H1 (cell line): ENCODE measurements around the gene HAT1. TPM values are rescaled to one million over a fixed set of nuclear protein-coding genes. Genes with fewer than 3 reads are reported as not detected.

Experiments used
- BACH1 ChIP-seq: IDR thresholded peaks from 2 replicates; pipeline ENCODE4 v1.6.1; 2012; ENCODE audit warnings: low read length, improper control_type of control experiment
- EP300 ChIP-seq, 2 experiments: IDR thresholded peaks; 1 replicate in 1 of 2; 2 replicates in 1 of 2; pipeline ENCODE4 v1.6.1; 2011 to 2012; ENCODE audit warnings: low read depth in 2 of 2, low read length in 2 of 2, mild to moderate bottlenecking in 2 of 2, borderline replicate concordance in 1 of 2, inconsistent platforms in 1 of 2, moderate library complexity in 1 of 2
- FOSL1 ChIP-seq: IDR thresholded peaks from 2 replicates; pipeline ENCODE4 v1.6.1; 2011; ENCODE audit warnings: mild to moderate bottlenecking, low read depth, low read length, moderate library complexity; ENCODE audit not compliant: insufficient read depth
- HDAC6 ChIP-seq: IDR thresholded peaks from one replicate; pipeline ENCODE4 v1.7.1; 2012; ENCODE audit warnings: low read depth, mild to moderate bottlenecking, inconsistent platforms, low read length, moderate library complexity
- PHF8 ChIP-seq: fragments of 200-600 bp; sonication (generic); conservative IDR thresholded peaks from 2 replicates; pipeline ENCODE4 v1.7.1; 2012; ENCODE audit warnings: low read depth, mild to moderate bottlenecking, inconsistent platforms, low read length, moderate library complexity
- RBBP5 ChIP-seq: IDR thresholded peaks from 2 replicates; pipeline ENCODE4 v1.7.1; 2012; ENCODE audit warnings: low read depth, mild to moderate bottlenecking, inconsistent platforms, low read length, moderate library complexity, borderline replicate concordance
- TAF1 ChIP-seq: IDR thresholded peaks from 2 replicates; pipeline ENCODE4 v1.6.1; 2011; ENCODE audit warnings: mild to moderate bottlenecking, low read depth, low read length
- polyA plus RNA-seq, 7 experiments: library from polyadenylated mRNA; depleted of rRNA in 3 of 7; stranded (reverse) in 5 of 7; unstranded in 2 of 7; fragments of >200 nt in 5 of 7; fragments of 200-250 nt in 2 of 7; gene quantifications; 1 replicate in 5 of 7; 2 replicates in 1 of 7; 4 replicates in 1 of 7; pipeline versions ENCODE4 v1.2.1 to v1.2.3, GENCODE V29; 2011 to 2013; ENCODE audit warnings: missing spikeins in 2 of 7, mixed read lengths in 2 of 7
- total RNA-seq: library from RNA; stranded (reverse); fragmentation: NEBNext Ultra II Directional; extraction: Animal tissue kit (Norgen Biotek cat#: 25700); gene quantifications from 2 replicates; pipeline ENCODE4 v1.2.1, GENCODE V29; 2021
- TF ChIP-seq, protein P1 (sequence below): fragments of 300-600 bp; sonication (generic); IDR thresholded peaks from 2 replicates; pipeline ENCODE4 v1.7.1; 2012; ENCODE audit warnings: low read length, moderate library complexity, mild to moderate bottlenecking, inconsistent platforms; ENCODE audit not compliant: insufficient replicate concordance

The HAT1 gene
- total and polyA plus RNA-seq, 2 of the 8 experiments (the other 6 are each of a cell fraction or from before 2014, with no cell fraction given) = 44.6 to 74.2 TPM

DNA sequence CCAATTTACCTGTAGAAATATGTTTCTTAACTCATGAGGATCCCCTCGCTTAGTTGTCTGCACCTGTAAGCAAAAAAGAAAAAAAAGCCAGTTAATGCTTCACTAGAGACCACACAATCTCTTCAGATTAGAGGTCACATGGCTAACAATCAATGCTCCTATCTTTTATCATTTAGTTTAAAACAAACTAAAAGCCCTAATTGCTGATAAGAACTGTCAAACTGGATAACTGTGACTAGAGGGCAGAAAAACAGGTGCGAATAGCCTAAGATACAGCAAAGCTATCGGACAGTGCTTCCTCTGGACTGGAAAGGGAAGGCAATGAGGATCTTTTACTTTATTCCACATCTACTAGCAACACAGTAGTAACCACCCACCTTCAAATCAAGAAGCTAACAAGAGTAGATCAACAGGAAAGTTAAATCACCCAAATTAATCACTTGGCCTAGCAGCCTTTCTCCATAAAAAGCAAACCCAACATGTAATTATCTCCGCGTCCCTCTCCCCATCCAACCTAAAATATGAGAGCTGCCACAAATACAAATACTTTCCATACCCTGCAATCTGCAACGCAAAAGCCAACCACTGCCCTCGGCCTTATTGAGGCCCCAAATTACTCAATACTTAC lies 29.0 kb upstream of the HAT1 start (continued):
- TF ChIP-seq, protein P1, sequence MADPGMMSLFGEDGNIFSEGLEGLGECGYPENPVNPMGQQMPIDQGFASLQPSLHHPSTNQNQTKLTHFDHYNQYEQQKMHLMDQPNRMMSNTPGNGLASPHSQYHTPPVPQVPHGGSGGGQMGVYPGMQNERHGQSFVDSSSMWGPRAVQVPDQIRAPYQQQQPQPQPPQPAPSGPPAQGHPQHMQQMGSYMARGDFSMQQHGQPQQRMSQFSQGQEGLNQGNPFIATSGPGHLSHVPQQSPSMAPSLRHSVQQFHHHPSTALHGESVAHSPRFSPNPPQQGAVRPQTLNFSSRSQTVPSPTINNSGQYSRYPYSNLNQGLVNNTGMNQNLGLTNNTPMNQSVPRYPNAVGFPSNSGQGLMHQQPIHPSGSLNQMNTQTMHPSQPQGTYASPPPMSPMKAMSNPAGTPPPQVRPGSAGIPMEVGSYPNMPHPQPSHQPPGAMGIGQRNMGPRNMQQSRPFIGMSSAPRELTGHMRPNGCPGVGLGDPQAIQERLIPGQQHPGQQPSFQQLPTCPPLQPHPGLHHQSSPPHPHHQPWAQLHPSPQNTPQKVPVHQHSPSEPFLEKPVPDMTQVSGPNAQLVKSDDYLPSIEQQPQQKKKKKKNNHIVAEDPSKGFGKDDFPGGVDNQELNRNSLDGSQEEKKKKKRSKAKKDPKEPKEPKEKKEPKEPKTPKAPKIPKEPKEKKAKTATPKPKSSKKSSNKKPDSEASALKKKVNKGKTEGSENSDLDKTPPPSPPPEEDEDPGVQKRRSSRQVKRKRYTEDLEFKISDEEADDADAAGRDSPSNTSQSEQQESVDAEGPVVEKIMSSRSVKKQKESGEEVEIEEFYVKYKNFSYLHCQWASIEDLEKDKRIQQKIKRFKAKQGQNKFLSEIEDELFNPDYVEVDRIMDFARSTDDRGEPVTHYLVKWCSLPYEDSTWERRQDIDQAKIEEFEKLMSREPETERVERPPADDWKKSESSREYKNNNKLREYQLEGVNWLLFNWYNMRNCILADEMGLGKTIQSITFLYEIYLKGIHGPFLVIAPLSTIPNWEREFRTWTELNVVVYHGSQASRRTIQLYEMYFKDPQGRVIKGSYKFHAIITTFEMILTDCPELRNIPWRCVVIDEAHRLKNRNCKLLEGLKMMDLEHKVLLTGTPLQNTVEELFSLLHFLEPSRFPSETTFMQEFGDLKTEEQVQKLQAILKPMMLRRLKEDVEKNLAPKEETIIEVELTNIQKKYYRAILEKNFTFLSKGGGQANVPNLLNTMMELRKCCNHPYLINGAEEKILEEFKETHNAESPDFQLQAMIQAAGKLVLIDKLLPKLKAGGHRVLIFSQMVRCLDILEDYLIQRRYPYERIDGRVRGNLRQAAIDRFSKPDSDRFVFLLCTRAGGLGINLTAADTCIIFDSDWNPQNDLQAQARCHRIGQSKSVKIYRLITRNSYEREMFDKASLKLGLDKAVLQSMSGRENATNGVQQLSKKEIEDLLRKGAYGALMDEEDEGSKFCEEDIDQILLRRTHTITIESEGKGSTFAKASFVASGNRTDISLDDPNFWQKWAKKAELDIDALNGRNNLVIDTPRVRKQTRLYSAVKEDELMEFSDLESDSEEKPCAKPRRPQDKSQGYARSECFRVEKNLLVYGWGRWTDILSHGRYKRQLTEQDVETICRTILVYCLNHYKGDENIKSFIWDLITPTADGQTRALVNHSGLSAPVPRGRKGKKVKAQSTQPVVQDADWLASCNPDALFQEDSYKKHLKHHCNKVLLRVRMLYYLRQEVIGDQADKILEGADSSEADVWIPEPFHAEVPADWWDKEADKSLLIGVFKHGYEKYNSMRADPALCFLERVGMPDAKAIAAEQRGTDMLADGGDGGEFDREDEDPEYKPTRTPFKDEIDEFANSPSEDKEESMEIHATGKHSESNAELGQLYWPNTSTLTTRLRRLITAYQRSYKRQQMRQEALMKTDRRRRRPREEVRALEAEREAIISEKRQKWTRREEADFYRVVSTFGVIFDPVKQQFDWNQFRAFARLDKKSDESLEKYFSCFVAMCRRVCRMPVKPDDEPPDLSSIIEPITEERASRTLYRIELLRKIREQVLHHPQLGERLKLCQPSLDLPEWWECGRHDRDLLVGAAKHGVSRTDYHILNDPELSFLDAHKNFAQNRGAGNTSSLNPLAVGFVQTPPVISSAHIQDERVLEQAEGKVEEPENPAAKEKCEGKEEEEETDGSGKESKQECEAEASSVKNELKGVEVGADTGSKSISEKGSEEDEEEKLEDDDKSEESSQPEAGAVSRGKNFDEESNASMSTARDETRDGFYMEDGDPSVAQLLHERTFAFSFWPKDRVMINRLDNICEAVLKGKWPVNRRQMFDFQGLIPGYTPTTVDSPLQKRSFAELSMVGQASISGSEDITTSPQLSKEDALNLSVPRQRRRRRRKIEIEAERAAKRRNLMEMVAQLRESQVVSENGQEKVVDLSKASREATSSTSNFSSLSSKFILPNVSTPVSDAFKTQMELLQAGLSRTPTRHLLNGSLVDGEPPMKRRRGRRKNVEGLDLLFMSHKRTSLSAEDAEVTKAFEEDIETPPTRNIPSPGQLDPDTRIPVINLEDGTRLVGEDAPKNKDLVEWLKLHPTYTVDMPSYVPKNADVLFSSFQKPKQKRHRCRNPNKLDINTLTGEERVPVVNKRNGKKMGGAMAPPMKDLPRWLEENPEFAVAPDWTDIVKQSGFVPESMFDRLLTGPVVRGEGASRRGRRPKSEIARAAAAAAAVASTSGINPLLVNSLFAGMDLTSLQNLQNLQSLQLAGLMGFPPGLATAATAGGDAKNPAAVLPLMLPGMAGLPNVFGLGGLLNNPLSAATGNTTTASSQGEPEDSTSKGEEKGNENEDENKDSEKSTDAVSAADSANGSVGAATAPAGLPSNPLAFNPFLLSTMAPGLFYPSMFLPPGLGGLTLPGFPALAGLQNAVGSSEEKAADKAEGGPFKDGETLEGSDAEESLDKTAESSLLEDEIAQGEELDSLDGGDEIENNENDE = no peak
- TF ChIP-seq FOSL1 (no peak), BACH1 (no peak), RBBP5 (no peak), HDAC6 (no peak), TAF1 (no peak), PHF8 (no peak), EP300 (IDR thresholded peaks at IDR 0.05; ENCODE audit: borderline replicate concordance in 1 of 2, low read depth in 2 of 2, low read length in 2 of 2) (no peak)
